ENCODE results near the gene MUC6.

The MUC6 gene

GRCh38 chr11:969651-970205, 66.8 kb downstream of the MUC6 start:
- no peak for DNase-seq
- Mint-ChIP-seq H3K36me3 (ENCODE audit: low read depth) (peaks cover 50% of the 10 kb centered on the region), H3K27me3 (ENCODE audit: low read depth, poor library complexity) (no peaks in the 10 kb centered on the region), H3K9me3 (peaks cover under 1% of the 10 kb centered on the region), H3K4me1 (peaks cover 8% of the 10 kb centered on the region), H3K27ac (no peak overlapping the region), H3K4me3 (no peak overlapping the region)
- TF ChIP-seq CTCF (IDR thresholded peaks at IDR 0.05): no peak

GRCh38 chr11:968822-969221, 67.7 kb downstream of the MUC6 start:
- H3K27me3 Mint-ChIP-seq (ENCODE audit: low read depth, poor library complexity): no peaks in the 10 kb centered on the region
- DNase-seq: no peak
- no peak overlapping the region for H3K4me3 Mint-ChIP-seq
- peaks cover 56% of the 10 kb centered on the region for H3K36me3 Mint-ChIP-seq (ENCODE audit: low read depth)
- H3K27ac Mint-ChIP-seq: no peak overlapping the region
- peaks cover 8% of the 10 kb centered on the region for H3K4me1 Mint-ChIP-seq
- no peak for TF ChIP-seq CTCF (IDR thresholded peaks at IDR 0.05)
- peaks cover 10% of the 10 kb centered on the region for H3K9me3 Mint-ChIP-seq

GRCh38 chr11:967995-968751, 68.3 kb downstream of the MUC6 start:
- Mint-ChIP-seq H3K4me3 (no peak overlapping the region), H3K27ac (no peak overlapping the region), H3K27me3 (ENCODE audit: low read depth, poor library complexity) (no peaks in the 10 kb centered on the region)

GRCh38 chr11:965206-965775, 71.2 kb downstream of the MUC6 start:
- Mint-ChIP-seq H3K36me3 (ENCODE audit: low read depth) (peaks cover 58% of the 10 kb centered on the region), H3K9me3 (peaks cover 14% of the 10 kb centered on the region), H3K4me1 (no peaks in the 10 kb centered on the region), H3K27ac (no peak overlapping the region), H3K27me3 (ENCODE audit: low read depth, poor library complexity) (no peaks in the 10 kb centered on the region), H3K4me3 (no peak overlapping the region)
- no peak for DNase-seq
- no peak for TF ChIP-seq CTCF (IDR thresholded peaks at IDR 0.05)

More at GRCh38 chr11:967995-968751, 68.3 kb downstream of the MUC6 start:
- peaks cover 8% of the 10 kb centered on the region for H3K4me1 Mint-ChIP-seq
- H3K9me3 Mint-ChIP-seq: peaks cover 14% of the 10 kb centered on the region
- DNase-seq: no peak
- no peak for TF ChIP-seq CTCF (IDR thresholded peaks at IDR 0.05)
- H3K36me3 Mint-ChIP-seq (ENCODE audit: low read depth): peaks cover 55% of the 10 kb centered on the region

GRCh38 chr11:963852-964251, 72.7 kb downstream of the MUC6 start:
- TF ChIP-seq CTCF (IDR thresholded peaks at IDR 0.05): no peak
- Mint-ChIP-seq H3K4me3 (no peak overlapping the region), H3K27ac (no peak overlapping the region), H3K9me3 (peaks cover 14% of the 10 kb centered on the region), H3K27me3 (ENCODE audit: low read depth, poor library complexity) (no peaks in the 10 kb centered on the region), H3K36me3 (ENCODE audit: low read depth) (peaks cover 57% of the 10 kb centered on the region), H3K4me1 (peaks cover under 1% of the 10 kb centered on the region)
- no peak for DNase-seq
